K562 (cell line): ENCODE measurements around the gene MYO15B. TPM values are rescaled to one million over a fixed set of nuclear protein-coding genes. Genes with fewer than 3 reads are reported as not detected.

Experiments used
- CREBBP ChIP-seq: IDR thresholded peaks from one replicate; pipeline ENCODE4 v1.6.1; 2012; ENCODE audit warnings: low read depth, mild to moderate bottlenecking, control low read depth, inconsistent platforms, low read length
- CTCFL ChIP-seq: IDR thresholded peaks from 2 replicates; pipeline ENCODE4 v1.6.1; 2011; ENCODE audit warnings: borderline replicate concordance, low read depth, mild to moderate bottlenecking, moderate library complexity, low read length; ENCODE audit not compliant: insufficient read depth, poor library complexity, severe bottlenecking
- FOXO4 ChIP-seq: fragments of 450-650 bp; formaldehyde crosslinking; IDR thresholded peaks from 2 replicates; pipeline ENCODE4 v1.4.0; 2020; ENCODE audit warnings: mild to moderate bottlenecking, moderate library complexity
- KLF13 ChIP-seq: fragments of 450-650 bp; IDR thresholded peaks from 2 replicates; pipeline ENCODE4 v1.6.1; 2016; ENCODE audit warnings: missing genetic modification characterization, low read depth, mild to moderate bottlenecking, missing compliant biosample characterization, moderate library complexity, borderline replicate concordance
- L3MBTL2 ChIP-seq: fragments of 450-650 bp; IDR thresholded peaks from 2 replicates; pipeline ENCODE4 v1.6.1; 2016; ENCODE audit warnings: mild to moderate bottlenecking, moderate library complexity
- MTA2 ChIP-seq: fragments of 450-650 bp; IDR thresholded peaks from 2 replicates; pipeline ENCODE4 v1.6.1; 2016; ENCODE audit warnings: low read depth
- NEUROD1 ChIP-seq: fragments of 150-350 bp; IDR thresholded peaks from 2 replicates; pipeline ENCODE4 v1.6.1; 2014; ENCODE audit warnings: borderline replicate concordance, low read length, low read depth; ENCODE audit not compliant: partially characterized antibody
- PPARD ChIP-seq: fragments of 250-450 bp; sonication (Bioruptor Pico); IDR thresholded peaks from 2 replicates; pipeline ENCODE4 v1.8.0; 2022; ENCODE audit warnings: inconsistent platforms, mild to moderate bottlenecking, moderate library complexity
- RBM25 ChIP-seq: fragments of 200-400 bp; formaldehyde crosslinking; IDR thresholded peaks from 2 replicates; pipeline ENCODE4 v1.6.1; 2018; ENCODE audit warnings: low read length, low read depth, moderate library complexity; ENCODE audit not compliant: severe bottlenecking
- TRIM28 ChIP-seq: fragments of 450-650 bp; IDR thresholded peaks from 2 replicates; pipeline ENCODE4 v1.6.1; 2017
- polyA plus RNA-seq, 8 experiments: library from polyadenylated mRNA; depleted of rRNA in 4 of 8; stranded (reverse) in 5 of 8; unstranded in 3 of 8; fragments of >200 nt; fragmentation: Nextera tagmentation in 2 of 8; fragmentation: Illumina TruSeq in 1 of 8; extraction: Ambion mirVana in 2 of 8; extraction: Trizol in 1 of 8; gene quantifications; 2 replicates each; pipeline versions ENCODE4 v1.2.1 to v1.2.3, GENCODE V29; 2011 to 2014; ENCODE audit warnings: inconsistent platforms in 1 of 8, missing spikeins in 1 of 8
- total RNA-seq, 7 experiments: library from RNA; depleted of rRNA in 6 of 7; stranded (reverse); fragments of >200 nt in 6 of 7; fragmentation: Illumina TruSeq in 2 of 7; extraction: Trizol in 2 of 7; gene quantifications; 2 replicates each; pipeline versions ENCODE4 v1.2.1 to v1.2.3, GENCODE V29; 2011 to 2021; ENCODE audit warnings: low replicate concordance in 1 of 7

Gene MYO15B
- total and polyA plus RNA-seq, 9 of the 15 experiments (the other 6 are each of a cell fraction or from before 2014, with no cell fraction given): 0.05 to 3.1 (median 0.83) TPM; not detected in 2

GRCh38 chr17:75589012-75589918 lies 1.7 kb downstream of the MYO15B start (continued):
- TF ChIP-seq NEUROD1: peak; percentile 34
- TF ChIP-seq CREBBP: no peak
- peak; percentile 84 for TF ChIP-seq CTCFL
- peak; percentile 40 for TF ChIP-seq RBM25
- TF ChIP-seq FOXO4 (CRISPR knock-in tag): no peak
- no peak for TF ChIP-seq TRIM28
- TF ChIP-seq KLF13: no peak
- TF ChIP-seq MTA2: no peak
- TF ChIP-seq PPARD (CRISPR knock-in tag): no peak
- peak; percentile 86 for TF ChIP-seq L3MBTL2
- TF ChIP-seq, all 486 proteins: peak for 52
